ENCODE results near the gene EPHA1.

DNA sequence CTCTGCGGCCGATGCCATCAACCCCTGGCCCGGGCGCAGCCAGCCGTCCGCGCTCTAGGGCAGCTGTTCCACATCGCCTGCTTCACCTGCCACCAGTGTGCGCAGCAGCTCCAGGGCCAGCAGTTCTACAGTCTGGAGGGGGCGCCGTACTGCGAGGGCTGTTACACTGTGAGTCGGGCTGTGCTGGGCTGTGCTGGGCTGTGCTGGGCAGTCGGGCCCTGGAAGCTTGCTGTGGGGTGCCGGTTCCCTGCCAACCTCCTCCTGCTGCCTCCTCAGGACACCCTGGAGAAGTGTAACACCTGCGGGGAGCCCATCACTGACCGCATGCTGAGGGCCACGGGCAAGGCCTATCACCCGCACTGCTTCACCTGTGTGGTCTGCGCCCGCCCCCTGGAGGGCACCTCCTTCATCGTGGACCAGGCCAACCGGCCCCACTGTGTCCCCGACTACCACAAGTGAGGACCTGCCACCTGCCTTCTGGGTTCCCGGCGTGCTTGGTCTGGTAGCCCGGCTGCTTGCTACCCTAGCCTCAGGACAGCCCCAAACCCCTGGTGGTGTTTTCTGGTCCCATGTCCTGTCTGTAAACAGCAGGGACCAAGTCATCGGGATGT, 20.1 kb downstream of the EPHA1 start:
- TF ChIP-seq POLR2A (IDR thresholded peaks at IDR 0.05; ENCODE audit: low read depth): no peak
- TF ChIP-seq, protein P1, sequence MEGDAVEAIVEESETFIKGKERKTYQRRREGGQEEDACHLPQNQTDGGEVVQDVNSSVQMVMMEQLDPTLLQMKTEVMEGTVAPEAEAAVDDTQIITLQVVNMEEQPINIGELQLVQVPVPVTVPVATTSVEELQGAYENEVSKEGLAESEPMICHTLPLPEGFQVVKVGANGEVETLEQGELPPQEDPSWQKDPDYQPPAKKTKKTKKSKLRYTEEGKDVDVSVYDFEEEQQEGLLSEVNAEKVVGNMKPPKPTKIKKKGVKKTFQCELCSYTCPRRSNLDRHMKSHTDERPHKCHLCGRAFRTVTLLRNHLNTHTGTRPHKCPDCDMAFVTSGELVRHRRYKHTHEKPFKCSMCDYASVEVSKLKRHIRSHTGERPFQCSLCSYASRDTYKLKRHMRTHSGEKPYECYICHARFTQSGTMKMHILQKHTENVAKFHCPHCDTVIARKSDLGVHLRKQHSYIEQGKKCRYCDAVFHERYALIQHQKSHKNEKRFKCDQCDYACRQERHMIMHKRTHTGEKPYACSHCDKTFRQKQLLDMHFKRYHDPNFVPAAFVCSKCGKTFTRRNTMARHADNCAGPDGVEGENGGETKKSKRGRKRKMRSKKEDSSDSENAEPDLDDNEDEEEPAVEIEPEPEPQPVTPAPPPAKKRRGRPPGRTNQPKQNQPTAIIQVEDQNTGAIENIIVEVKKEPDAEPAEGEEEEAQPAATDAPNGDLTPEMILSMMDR (IDR thresholded peaks at IDR 0.05): no peak
- TF ChIP-seq EP300 (IDR thresholded peaks at IDR 0.05): no peak
- no peak for TF ChIP-seq POLR2AphosphoS5 (IDR thresholded peaks at IDR 0.05)
